GM18505 (cell line): ENCODE measurements around the gene SCARF2.

ENCODE experiments used
- ATAC-seq: cut with Tn5 transposase; IDR thresholded peaks from one replicate; pipeline ENCODE4 v1.9.1; 2021; ENCODE audit not compliant: unreplicated experiment
- POLR2A ChIP-seq: IDR thresholded peaks from 4 replicates; pipeline ENCODE4 v1.6.1; 2011; ENCODE audit warnings: borderline replicate concordance; ENCODE audit not compliant: insufficient read depth, insufficient read length; ENCODE audit errors: extremely low read depth

SCARF2 gene

GRCh38 chr22:20431511-20432192 lies 6.0 kb downstream of the SCARF2 start:
- TF ChIP-seq POLR2A = no peak
- no peak for ATAC-seq

- TF ChIP-seq POLR2A = no peak
- ATAC-seq = no peak
Measured at GRCh38 chr22:20430720-20431510, 6.7 kb downstream of the SCARF2 start.

- no peak for ATAC-seq
- no peak for TF ChIP-seq POLR2A
Measured at GRCh38 chr22:20430101-20430719, 7.4 kb downstream of the SCARF2 start.

DNA sequence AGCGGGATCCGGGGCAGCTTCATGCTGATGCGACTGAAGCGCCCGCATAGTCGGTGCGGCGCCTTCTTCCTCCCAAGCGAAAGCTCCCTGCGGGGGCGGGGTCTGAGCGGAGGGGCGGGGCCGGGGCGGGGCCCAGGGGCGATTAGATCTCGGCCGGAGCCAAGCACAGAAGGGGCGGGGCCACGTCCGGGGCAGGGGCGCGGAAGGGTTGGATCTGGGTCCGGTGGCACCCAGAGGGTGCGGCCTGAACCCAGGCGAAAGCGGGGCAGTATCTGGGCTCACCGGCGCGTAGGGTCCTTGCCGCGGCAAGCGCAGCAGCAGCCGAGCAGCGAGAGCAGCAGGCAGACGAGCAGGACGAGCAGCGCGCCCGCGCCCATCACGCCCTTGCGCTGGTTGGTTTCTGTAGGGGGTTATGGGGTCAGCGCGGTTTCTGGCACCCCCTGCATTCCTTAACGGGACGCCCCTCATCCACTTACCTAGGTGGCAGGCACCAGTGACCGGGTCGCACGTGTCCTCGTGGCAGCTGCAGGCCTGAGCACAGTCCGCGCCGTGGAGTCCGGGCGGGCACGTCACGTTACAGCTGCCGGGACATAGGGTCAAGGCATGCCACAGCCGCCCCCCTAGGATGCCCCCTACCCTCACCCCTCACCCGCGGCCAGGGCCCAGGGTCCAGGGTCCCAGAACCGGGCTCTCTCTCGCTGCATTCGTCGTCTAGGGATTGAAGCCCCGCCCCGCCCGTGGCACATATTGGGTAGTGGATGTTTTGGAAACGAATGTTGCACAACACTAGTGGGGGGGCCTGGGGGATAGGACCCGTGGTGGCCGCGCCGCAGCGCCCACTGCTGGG lies 8.1 kb downstream of the SCARF2 start:
- TF ChIP-seq POLR2A = no peak
- ATAC-seq = no peak

DNA sequence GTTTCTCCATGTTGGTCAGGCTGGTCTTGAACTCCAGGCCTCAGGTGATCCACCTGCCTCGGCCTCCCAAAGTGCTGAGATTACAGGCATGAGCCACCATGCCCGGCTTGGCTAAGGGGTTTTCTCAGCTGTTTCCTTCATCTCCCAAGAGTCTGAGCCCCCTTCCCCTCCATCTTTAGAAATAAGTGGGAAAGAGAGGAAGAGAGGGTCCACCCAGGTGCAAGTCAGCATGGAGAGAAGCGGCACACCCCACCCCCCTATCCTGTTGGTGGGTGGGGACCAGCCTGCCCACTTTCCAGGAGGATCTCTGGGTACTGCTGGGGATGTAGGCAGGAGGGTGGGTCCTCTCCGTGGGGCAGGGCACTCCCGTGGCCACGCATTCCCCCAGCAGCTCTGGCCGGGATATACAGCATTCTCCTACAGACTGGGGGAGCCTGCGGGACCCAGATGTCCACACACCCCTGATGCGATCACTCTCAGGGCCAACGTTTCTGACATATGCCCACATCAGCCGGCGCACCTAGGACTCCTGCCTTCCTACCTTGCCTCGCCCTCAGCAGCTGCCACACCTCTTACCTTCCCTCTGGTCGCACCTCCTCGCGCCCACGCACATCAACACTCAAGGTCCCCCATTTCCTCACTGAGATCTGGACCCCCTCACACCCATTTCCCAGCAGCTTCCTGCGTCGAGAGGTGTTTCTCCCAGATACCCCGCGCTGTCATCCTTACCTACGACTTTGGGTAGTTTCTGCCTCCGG lies 8.9 kb downstream of the SCARF2 start:
- ATAC-seq = no peak
- no peak for TF ChIP-seq POLR2A

DNA sequence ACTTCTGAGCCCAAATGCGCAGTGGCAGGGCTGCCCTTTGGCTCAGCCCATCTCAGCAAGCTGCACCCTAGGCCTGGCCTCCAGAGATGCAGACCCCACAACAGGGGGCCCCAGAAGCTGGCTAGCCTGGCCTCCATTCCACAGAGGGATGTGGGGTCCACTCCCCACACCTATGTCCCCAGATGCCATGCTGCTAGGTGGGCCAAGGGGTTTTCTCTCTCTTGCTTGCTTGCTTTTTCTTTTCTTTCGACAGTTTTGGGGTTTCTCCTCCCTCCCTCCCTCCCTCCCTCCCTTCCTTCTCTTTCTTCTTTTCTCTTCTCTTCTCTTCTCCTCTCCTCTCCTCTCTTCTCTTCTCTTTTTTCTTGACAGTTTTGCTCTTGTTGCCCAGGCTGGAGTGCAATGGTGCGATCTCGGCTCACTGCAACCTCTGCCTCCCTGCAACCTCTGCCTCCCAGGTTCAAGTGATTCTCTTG lies 9.6 kb downstream of the SCARF2 start:
- no peak for TF ChIP-seq POLR2A
- ATAC-seq = no peak

GRCh38 chr22:20427104-20427944 lies 10.3 kb downstream of the SCARF2 start:
- TF ChIP-seq POLR2A = no peak
- no peak for ATAC-seq

DNA sequence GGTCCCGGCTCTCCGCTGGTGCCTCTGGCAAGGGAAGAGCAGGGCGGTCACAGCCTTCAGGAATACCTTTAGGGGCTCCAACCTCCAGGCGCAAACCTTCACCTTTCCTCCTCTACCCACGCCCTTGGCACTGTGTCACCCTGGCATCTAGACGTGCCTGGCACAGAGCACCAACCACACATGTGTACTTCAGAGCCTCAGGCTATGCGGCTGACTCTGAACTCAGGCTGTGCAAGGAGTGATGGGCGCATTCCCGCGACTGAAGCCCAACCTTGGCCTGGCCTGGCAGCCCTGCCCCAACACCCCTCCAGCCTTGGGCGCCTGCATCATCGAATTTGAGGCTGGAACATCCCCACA lies 11.4 kb downstream of the SCARF2 start:
- TF ChIP-seq POLR2A = no peak
- ATAC-seq = no peak

DNA sequence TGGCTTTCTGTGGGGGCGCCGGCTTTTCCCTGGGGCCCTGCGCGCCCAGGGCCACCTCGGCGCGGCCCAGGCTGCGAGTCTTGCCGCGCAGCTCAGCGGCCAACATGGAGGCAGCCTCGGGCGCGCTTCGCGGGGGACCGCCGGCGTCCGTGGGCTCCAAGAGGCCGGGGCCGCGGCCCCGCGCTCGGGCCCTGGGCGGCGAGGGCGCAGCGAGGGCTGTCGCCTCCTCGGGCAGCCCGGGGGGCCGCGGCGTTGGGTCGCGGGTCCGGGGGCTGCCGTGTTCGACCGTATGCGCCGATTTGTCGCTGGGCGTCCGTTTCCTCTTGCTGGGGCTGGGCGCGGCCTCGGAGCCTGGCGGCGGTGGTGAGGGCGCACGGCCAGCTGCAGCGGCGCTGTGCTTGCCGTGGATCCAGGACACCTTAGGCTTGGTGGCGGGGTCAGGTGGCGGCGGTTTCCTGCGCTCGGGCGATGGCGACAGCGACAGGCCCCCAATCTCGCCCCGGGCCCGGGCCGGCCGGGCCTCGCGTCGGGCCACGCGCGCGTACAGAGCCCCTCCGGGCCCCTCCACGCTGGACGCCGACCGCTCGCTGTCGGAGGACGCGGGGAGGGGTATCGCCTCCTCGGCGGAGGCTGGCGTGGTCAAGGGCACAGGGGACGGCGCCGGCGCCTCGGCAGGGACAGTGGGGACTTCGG lies 11.9 kb downstream of the SCARF2 start:
- no peak for ATAC-seq
- TF ChIP-seq POLR2A = no peak

GRCh38 chr22:20424932-20425565 lies 12.6 kb downstream of the SCARF2 start:
- no peak for TF ChIP-seq POLR2A
- no peak for ATAC-seq

DNA sequence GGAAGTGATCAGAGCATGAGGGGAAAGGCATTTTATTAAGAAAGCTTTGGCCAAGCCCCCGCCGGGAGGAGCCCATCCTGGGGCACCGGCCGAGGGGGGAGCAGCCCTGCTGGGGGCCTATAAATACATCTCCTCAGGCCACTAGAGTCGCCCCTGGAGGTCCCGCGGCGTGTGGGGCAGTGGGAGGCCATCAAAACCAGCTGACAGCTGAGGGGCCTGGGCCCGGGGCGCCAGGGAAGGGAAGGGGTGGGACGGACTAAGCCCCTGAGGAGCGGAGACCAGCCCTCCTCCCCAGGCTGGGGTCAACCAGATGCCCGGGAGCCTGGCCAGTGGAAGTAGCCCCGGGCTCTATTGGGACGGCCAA lies 13.1 kb downstream of the SCARF2 start:
- TF ChIP-seq POLR2A = no peak
- ATAC-seq = no peak
